Measurements from ENCODE around the gene AFDN. TPM values are rescaled to one million over a fixed set of nuclear protein-coding genes. Genes with fewer than 3 reads are reported as not detected.

AFDN gene
- total RNA-seq, 1 donor from 2014 or later, result 357 TPM

DNA sequence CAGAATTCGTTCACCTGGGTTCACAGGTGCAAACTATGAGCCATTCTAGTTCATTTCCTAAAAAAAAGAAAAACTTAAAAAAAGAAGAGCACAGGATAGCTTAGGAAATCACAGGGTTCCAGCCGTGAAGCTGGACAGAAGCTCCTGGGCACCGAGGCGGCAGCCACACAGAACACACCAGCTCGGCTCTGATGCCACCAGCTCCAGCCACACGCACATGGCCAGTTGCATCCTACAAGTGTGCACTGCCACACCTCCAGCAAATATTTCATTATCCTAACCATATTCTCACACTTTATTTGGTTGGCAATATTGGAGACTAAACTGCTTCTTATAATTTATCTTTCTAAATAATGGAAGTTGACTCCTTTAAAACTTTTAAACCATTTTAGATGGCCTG, 26.2 kb upstream of the AFDN start:
- Histone ChIP-seq H2AFZ (replicated peaks) (no peak overlapping the region), H3K9ac (no peak overlapping the region), H3K9me3 (ENCODE audit: low read depth) (no peaks in the 10 kb centered on the region), H3F3A (ENCODE audit: low read depth) (no peaks in the 10 kb centered on the region), H3K4me2 (no peak overlapping the region), H3K4me1 (no peaks in the 10 kb centered on the region), H3K4me3 (no peak overlapping the region), H3K79me2 (ENCODE audit: low read depth) (no peaks in the 10 kb centered on the region), H3K36me3 (no peaks in the 10 kb centered on the region), H3K27ac (no peak overlapping the region), H4K20me1 (ENCODE audit: low read depth) (no peaks in the 10 kb centered on the region), H3K27me3 (no peaks in the 10 kb centered on the region)
- Mint-ChIP-seq H3K36me3 (no peaks in the 10 kb centered on the region), H3K27ac (no peak overlapping the region), H3K27me3 (ENCODE audit: insufficient read depth, low read depth) (peaks cover 1% of the 10 kb centered on the region), H3K9me3 (no peaks in the 10 kb centered on the region), H3K4me1 (peaks cover 20% of the 10 kb centered on the region), H3K4me3 (no peak overlapping the region)
- TF ChIP-seq EZH2 (IDR thresholded peaks at IDR 0.05) (no peak), EZH2phosphoT487 (IDR thresholded peaks at IDR 0.05) (no peak)
- TF ChIP-seq, protein P1, sequence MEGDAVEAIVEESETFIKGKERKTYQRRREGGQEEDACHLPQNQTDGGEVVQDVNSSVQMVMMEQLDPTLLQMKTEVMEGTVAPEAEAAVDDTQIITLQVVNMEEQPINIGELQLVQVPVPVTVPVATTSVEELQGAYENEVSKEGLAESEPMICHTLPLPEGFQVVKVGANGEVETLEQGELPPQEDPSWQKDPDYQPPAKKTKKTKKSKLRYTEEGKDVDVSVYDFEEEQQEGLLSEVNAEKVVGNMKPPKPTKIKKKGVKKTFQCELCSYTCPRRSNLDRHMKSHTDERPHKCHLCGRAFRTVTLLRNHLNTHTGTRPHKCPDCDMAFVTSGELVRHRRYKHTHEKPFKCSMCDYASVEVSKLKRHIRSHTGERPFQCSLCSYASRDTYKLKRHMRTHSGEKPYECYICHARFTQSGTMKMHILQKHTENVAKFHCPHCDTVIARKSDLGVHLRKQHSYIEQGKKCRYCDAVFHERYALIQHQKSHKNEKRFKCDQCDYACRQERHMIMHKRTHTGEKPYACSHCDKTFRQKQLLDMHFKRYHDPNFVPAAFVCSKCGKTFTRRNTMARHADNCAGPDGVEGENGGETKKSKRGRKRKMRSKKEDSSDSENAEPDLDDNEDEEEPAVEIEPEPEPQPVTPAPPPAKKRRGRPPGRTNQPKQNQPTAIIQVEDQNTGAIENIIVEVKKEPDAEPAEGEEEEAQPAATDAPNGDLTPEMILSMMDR (IDR thresholded peaks at IDR 0.05), result no peak
- no peak for DNase-seq (ENCODE audit: low spot score)

DNA sequence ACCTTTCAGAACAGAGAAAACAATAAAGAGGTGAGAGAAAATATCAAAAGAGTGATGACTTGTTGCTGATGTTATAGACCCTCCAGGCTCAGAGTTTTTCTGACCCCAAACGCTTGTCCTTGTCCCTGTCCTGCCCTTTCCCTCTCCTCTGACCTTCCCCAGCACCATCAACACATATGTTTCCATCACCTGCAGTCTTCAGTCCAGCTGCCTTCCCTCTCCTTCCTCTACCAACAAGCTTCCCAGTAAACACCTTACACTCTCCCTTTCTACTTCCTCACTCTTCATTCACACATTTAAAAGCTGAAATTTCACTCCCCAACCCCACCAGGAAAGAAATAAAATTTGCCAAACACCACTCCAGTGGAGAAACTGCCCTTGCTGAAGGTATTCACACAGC, 25.4 kb upstream of the AFDN start:
- Mint-ChIP-seq H3K4me3 (no peak overlapping the region), H3K27me3 (ENCODE audit: insufficient read depth, low read depth) (no peaks in the 10 kb centered on the region), H3K36me3 (no peaks in the 10 kb centered on the region), H3K9me3 (no peaks in the 10 kb centered on the region), H3K4me1 (peaks cover 20% of the 10 kb centered on the region), H3K27ac (no peak overlapping the region)
- no peaks in the 10 kb centered on the region for H3K9me3 ChIP-seq (ENCODE audit: low read depth)
- DNase-seq (ENCODE audit: low spot score), result no peak
- no peak for TF ChIP-seq EZH2phosphoT487 (IDR thresholded peaks at IDR 0.05)
- TF ChIP-seq, protein P1 (IDR thresholded peaks at IDR 0.05), result no peak
- no peak for TF ChIP-seq EZH2 (IDR thresholded peaks at IDR 0.05)
- no peak overlapping the region for H3K9ac ChIP-seq
- no peak overlapping the region for H3K27ac ChIP-seq
- no peaks in the 10 kb centered on the region for H3K36me3 ChIP-seq
- no peaks in the 10 kb centered on the region for H3F3A ChIP-seq (ENCODE audit: low read depth)
- no peaks in the 10 kb centered on the region for H3K27me3 ChIP-seq
- no peaks in the 10 kb centered on the region for H3K4me1 ChIP-seq
- H4K20me1 ChIP-seq (ENCODE audit: low read depth), result no peaks in the 10 kb centered on the region
- H3K79me2 ChIP-seq (ENCODE audit: low read depth), result no peaks in the 10 kb centered on the region
- H2AFZ ChIP-seq (replicated peaks), result no peak overlapping the region
- no peak overlapping the region for H3K4me2 ChIP-seq
- no peak overlapping the region for H3K4me3 ChIP-seq

DNA sequence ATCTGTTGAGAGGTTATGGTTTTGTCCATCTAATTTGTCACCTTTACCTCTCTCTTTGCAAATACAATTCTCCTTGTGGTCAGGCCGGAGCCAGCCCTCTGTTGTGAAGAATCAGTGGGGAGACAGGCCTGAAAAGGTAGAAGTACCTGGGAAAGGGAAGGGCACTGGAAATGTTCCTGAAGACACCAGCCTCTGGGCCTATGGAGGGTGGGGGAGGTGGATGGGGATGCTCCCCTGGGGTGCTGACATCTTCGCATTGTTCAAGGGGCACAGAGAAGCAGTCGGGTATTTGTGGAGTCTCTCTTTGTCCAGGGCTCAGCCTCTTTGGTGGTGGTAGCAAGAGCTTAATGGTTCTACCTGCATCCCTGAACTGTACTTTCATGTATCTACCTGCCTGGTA, 24.4 kb upstream of the AFDN start:
- Mint-ChIP-seq H3K36me3 (no peaks in the 10 kb centered on the region), H3K9me3 (no peaks in the 10 kb centered on the region), H3K4me3 (no peak overlapping the region), H3K4me1 (peaks cover 20% of the 10 kb centered on the region), H3K27ac (no peak overlapping the region), H3K27me3 (ENCODE audit: insufficient read depth, low read depth) (no peaks in the 10 kb centered on the region)
- Histone ChIP-seq H3K4me3 (no peak overlapping the region), H3F3A (ENCODE audit: low read depth) (no peaks in the 10 kb centered on the region), H3K4me1 (no peaks in the 10 kb centered on the region), H3K9me3 (ENCODE audit: low read depth) (no peaks in the 10 kb centered on the region), H3K36me3 (no peaks in the 10 kb centered on the region), H3K4me2 (no peak overlapping the region), H3K27ac (no peak overlapping the region), H2AFZ (replicated peaks) (no peak overlapping the region), H3K27me3 (no peaks in the 10 kb centered on the region), H4K20me1 (ENCODE audit: low read depth) (no peaks in the 10 kb centered on the region), H3K79me2 (ENCODE audit: low read depth) (no peaks in the 10 kb centered on the region), H3K9ac (no peak overlapping the region)
- TF ChIP-seq EZH2 (IDR thresholded peaks at IDR 0.05) (no peak), EZH2phosphoT487 (IDR thresholded peaks at IDR 0.05) (no peak)
- TF ChIP-seq, protein P1 (IDR thresholded peaks at IDR 0.05), result no peak
- no peak for DNase-seq (ENCODE audit: low spot score)

Data from neural progenitor cell (in vitro differentiated cells).